ENCODE measurements around the gene IGSF3. TPM values are rescaled to one million over a fixed set of nuclear protein-coding genes. Genes with fewer than 3 reads are reported as not detected.

The IGSF3 gene
- polyA plus RNA-seq (ENCODE audit: insufficient read length): 22.1 TPM

DNA sequence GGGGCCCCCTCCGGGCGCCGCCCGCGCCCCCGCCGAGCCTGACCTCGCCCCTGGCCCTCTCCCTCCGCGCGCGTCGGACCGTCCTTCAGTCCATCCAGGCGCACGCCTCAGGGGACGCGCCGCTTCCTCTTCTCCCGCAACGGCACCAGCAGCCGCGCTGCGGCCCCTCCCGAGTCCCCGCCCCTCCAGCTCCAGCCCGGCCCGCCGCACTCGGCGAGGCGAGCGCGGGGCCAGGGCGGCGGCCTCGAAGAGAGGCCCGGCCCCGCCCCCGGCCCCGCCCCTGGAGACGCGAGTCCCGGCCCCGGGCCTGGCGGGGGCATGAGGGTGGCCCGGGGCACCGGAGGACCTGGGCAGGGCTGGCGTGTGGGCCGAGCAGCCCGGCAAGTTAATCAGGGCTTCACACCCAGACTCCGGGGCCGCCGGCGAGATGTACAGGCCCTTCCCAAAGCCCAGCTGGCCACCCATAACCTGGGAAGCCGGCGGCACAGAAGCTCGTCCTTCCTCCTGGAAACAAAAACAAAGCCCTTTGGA lies at the start of gene IGSF3:
TSS of gene IGSF3 (minus strand) at position 159 of the 531 bp plus-strand sequence. CDS start 1,407 bp downstream, outside the sequence.
- DNase-seq (ENCODE audit: low read depth): no peak

GRCh38 chr1:116717318-116717717 lies 49.8 kb upstream of the IGSF3 start:
- no peak for DNase-seq (ENCODE audit: low read depth)

- DNase-seq (ENCODE audit: low read depth): no peak
Observed at GRCh38 chr1:116716391-116716790, 48.9 kb upstream of the IGSF3 start.

DNA sequence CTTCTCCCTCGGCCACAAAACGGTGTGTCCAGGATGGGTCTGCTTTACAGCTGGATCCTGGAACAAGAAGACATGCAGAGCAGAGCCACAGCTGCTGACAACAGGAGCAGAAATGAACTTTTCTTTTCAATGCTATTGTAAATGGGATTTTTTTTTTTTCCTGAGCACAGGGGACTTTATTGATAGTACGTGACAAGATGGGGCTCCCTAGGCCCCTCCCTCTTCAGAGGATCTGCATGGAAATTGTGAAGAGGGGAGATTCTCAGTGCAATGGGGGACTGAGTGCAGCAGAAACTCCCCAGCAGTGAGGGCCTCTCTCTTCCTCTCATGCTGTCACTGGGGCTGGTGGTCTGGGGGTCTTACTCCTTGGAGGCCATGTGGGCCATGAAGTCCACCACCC lies 45.9 kb upstream of the IGSF3 start:
- DNase-seq (ENCODE audit: low read depth): no peak

GRCh38 chr1:116712510-116712909 lies 45.0 kb upstream of the IGSF3 start:
- DNase-seq (ENCODE audit: low read depth): no peak

DNA sequence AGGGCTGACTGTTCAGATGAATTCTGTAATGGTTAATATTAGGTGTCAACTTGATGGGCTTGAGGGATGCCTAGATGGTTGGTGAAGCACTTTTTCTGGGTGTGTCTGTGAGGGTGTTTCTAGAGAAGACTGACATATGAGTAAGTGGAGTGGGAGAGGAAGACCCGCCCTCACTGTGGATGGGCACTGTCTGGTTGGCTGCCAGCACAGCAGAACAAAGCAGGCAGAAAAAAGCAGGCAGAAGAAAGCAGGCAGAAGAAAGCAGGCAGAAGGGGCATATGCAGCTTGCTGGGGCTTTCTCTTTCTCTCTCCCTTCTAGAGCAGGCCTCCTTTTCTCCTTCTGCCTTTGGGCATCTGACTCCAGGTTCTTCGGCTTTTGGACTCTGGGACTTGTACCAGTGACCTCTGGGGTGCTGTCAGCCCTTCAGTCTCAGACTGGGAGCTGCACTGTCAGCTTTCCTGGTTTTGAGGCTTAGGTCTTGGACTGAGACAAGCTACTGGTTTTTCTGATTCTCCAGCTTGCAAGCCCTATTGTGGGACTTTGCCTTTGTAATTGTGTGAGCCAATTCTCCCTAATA lies 43.8 kb upstream of the IGSF3 start:
- no peak for DNase-seq (ENCODE audit: low read depth)

DNA sequence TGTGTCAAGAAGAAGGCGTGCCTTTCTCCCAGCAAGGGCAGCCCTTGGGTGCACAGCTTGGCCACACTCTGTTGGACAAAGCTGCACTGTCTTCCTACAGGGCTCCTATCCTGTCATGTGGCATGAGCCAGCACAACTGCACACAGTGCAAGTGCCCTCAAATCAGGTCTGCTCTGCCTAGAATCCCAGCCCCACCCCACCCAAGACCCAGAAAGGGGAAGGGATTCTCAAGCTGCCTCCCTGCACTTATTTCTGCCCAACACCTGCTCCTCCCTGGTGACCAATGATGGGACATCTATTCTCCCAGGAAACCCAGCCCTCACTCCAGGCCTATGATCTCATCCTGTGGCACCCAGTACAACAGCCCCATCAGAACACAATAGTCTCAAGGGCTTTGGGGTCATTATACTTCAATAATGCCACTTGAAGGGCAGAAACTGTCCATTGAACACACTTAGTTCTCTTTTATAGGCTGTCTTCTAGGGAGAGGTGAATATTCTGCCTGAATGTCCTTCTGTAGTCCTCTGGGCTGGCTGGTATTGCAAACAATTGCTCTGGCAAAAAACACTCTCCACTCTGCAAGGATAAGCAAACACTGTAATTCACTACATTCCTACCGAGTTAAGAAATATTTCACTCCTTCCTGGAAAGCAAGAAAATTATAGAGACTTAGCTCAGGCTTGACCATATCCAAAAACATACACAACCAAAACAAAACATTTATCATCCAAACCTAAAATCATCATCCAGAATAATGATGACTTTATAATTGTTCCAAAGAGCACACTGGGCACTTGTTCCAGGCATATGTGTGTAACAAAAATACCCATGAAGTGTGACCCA lies 43.1 kb upstream of the IGSF3 start:
- no peak for DNase-seq (ENCODE audit: low read depth)

DNA sequence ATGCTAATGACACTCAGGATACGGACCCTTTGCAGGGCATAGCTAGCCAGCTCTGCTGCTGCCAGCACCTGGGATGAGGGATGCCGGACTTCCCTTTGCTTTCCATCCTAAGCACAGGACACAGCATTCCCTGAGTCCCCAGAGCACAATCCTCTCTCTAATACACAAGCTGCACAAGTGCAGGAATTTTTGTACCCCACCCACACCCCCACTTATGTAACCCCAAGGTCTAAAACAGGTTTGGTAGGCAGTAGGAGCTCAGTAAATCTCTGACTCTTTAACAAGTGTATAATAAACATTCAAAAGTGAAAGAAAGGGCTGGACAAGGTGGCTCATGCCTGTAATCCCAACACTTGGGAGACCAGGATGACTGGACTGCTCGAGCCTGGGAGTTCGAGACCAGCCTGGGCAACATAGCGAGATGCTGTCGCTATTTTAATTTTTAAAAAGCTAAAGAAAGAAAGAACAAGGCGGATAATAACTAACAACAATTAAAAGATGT lies 42.2 kb upstream of the IGSF3 start:
- DNase-seq (ENCODE audit: low read depth): no peak

DNA sequence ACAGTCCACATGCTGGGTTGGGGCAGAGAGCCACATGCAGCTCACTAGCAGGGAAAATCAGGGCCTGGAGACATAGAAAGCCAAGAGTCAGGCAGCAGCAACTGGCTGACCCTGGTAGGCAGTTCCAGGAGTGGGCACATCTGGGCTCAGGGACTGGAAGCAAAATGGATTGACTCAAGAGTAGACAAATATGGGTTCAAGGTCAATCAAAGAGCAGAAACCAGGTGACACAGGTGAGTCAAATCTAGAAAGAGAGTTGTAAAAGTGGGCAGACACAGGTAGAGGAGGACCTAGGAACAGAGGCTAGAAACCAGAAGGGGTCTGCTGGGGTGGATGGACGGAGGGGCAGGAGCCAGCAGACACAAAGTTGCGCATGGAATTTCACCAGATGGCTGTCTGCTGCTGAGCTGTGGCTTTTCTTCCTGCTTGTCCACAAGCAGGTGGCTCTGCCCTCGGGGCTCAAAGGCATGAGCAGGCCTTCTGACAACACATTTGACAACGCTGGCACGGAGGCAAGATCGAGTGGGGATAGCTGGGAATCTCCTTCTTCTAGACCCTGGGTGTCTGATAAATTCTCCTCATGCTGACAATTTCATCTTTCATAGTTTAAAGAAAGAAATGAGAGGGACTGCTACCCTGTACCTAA lies 40.8 kb upstream of the IGSF3 start:
- DNase-seq (ENCODE audit: low read depth): no peak

DNA sequence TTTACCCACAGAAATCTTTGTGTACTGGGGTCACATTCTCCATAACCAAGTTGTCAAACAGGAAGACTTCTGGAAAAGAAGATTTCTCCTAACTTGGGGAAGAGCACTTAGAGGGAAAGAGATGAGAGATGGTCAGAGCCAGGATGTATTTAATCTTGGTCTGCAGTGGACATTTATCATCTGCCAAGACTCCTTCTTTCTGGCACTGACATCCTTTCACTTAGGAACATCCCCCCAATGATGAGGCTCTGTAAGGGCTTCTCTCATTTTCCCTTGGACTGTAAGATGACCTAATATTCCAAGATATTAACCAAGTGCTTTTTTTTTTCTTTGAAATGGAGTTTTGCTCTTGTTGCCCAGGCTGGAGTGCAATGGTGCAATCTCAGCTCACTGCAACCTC lies 39.3 kb upstream of the IGSF3 start:
- no peak for DNase-seq (ENCODE audit: low read depth)

- no peak for DNase-seq (ENCODE audit: low read depth)
Observed at GRCh38 chr1:116706123-116706522, 38.6 kb upstream of the IGSF3 start.

DNA sequence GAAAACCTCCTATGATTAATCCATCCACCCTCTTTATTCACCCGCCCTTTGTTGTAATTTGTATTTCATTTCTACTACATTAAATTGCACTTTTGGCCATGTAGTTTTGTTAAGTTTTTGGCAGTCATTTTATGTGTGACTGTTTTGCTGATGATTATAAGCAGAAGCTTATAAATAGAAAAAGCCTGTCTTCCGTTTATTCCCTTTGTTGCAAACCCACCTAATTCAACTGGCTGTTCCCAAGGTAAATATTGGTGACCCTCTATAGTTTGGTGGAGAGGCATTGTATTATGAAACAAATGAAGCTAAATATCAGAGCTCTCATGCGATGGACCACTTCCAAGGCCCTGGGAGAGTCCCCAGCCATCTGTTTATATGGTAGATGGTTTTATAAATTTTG lies 36.7 kb upstream of the IGSF3 start:
- no peak for DNase-seq (ENCODE audit: low read depth)

DNA sequence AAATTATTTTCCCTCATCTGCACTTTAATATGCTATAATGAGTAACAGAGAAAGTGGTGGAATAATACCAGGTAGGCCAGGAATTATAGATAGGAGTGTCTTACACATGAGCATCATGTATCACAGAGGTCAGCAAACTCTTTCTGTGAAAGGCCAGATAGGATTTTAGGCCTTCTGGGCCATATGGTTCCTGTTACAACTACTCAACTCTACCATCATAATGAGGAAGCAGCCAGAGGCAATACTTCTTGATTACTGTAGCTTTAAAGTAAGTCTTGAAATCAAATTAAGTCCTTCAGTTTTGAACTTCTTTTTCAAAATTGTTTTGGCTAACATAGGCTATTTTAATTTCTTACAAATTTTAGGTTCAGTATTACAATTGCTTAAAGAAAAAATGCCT lies 32.1 kb upstream of the IGSF3 start:
- DNase-seq (ENCODE audit: low read depth): no peak

DNA sequence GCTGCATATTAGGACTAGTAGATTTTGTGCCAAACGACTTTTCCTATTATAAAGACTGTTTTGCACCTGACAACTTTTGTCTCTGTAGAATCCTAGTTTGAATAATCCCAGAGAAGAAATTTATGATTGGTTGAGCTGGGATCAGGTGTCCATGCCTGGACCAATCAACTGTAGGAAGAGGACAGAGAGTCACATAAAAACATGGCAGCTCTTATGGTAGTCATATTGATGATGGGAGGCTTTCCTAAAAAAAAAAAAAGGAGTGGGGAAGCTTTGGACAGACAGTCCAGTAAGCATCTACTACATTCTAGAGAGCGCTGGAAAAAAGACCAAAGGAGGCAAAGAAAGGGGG lies 30.7 kb upstream of the IGSF3 start:
- DNase-seq (ENCODE audit: low read depth): no peak

GRCh38 chr1:116697548-116698243 lies 30.2 kb upstream of the IGSF3 start:
- no peak for DNase-seq (ENCODE audit: low read depth)

GRCh38 chr1:116694524-116694923 lies 27.0 kb upstream of the IGSF3 start:
- no peak for DNase-seq (ENCODE audit: low read depth)

DNA sequence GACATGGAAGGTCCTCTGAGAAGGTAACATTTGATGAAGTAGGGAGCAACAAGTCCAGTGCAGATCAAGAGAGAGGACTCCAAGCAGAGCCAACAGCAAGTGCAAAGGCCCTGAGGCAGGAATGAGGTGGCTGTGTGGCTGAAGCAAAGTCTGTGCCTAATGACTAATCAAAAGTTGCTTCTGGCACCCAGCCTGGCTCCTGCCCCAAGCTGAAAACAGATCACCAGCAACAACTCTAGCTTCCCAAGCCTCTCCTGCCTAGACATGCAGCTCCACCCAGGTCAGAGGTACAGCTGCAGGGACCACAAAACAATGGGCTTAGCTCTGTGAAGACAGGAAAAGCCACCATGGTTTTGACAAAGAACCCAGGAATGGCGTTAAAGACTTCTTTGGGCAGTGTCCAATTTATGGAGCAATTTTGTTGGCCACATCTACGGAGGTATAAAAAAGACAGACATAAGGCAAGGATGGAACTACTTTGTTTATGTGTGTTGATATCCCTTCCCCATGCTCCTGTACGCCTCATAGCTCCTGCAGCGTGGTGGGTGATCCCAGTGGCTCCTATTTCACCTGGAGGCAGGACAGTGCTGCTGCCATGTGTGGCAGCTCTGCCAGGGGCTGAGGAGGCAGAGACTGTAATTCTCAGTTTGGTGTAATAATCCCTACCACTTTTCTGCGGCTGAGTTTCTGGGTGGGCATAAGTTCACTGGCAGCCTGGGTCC lies 26.4 kb upstream of the IGSF3 start:
- DNase-seq (ENCODE audit: low read depth): no peak

DNA sequence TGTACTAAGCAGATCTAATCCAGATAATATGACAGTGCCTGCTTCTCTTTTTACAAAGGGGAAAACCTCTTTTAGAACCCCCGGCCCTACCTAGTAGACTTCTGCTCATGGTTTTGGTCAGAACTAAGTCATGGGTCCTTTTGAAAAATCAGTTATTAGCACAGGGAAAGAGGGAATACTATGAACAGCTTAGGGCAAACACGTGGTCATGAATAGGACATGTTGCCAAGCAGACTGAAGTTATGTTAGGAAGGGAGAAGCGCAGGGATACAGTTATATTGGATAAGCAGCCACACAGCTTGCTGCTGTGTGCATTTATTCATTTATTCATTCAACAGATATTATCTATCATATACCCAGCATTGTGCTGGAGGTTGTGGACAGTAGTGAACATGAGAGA lies 25.3 kb upstream of the IGSF3 start:
- no peak for DNase-seq (ENCODE audit: low read depth)

GRCh38 chr1:116690849-116691406 lies 23.4 kb upstream of the IGSF3 start:
- DNase-seq (ENCODE audit: low read depth): no peak

DNA sequence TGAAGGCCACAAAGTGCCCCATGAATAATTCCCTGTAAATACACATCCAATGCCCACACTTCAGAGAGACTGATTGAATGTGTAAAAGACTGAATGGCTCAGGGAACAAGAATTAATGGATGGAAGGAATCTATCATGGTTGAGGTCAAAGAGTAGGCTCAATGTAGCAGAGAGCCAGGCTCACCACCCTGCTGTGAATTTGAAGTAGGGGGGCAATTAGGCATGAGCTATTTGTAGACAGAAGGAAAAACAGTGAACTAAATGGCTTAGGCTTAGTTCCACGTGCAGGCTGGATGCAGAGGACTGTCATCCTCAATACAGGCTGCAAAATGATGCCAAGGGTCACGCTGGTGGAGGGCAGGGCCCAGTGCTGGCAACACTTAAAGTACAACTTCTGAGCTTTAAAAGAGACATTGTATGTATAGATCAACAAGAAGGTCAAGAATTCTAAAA lies 22.9 kb upstream of the IGSF3 start:
- no peak for DNase-seq (ENCODE audit: low read depth)
